DND-41 (cell line): Measurements from ENCODE around the gene CLCN7.

Experiments
- ATAC-seq: fragments of 200-7000 bp; cut with Tn5 transposase; 3 replicates; pipeline ENCODE4 v1.9.1; 2021; ENCODE audit warnings: low read depth; ENCODE audit not compliant: insufficient read depth
- DNase-seq: peaks from one replicate; pipeline ENCODE4 v3.0.0-alpha.2; 2020
- H2AFZ ChIP-seq: 2 replicates; pipeline ENCODE4 v1.6.0; 2012; ENCODE audit warnings: low read depth, low read length
- H3K27ac ChIP-seq: 2 replicates; pipeline ENCODE4 v1.5.1; 2012; ENCODE audit warnings: low read length, inconsistent platforms
- H3K27me3 ChIP-seq: fragments of 200-600 bp; sonication (generic); 2 replicates; pipeline ENCODE4 v1.6.0; 2012; ENCODE audit warnings: low read length, mild to moderate bottlenecking, inconsistent platforms; ENCODE audit not compliant: insufficient read depth, poor library complexity
- H3K36me3 ChIP-seq: 2 replicates; pipeline ENCODE4 v1.5.1; 2012; ENCODE audit warnings: low read length, inconsistent platforms; ENCODE audit not compliant: insufficient read depth
- H3K4me1 ChIP-seq: 2 replicates; pipeline ENCODE4 v1.5.1; 2012; ENCODE audit warnings: mild to moderate bottlenecking, low read length; ENCODE audit not compliant: insufficient read depth
- H3K4me2 ChIP-seq: 2 replicates; pipeline ENCODE4 v1.6.0; 2012; ENCODE audit warnings: mild to moderate bottlenecking, moderate library complexity, low read length, inconsistent platforms; ENCODE audit not compliant: insufficient read depth
- H3K4me3 ChIP-seq, 2 experiments: fragments of 200-600 bp in 1 of 2; shearing (Covaris generic) in 1 of 2; 2 replicates each; pipeline ENCODE4 v1.5.1; 2012 to 2016; ENCODE audit warnings: inconsistent platforms in 2 of 2, low read length in 2 of 2, mild to moderate bottlenecking in 2 of 2, low read depth in 1 of 2, moderate library complexity in 1 of 2
- H3K79me2 ChIP-seq: 2 replicates; pipeline ENCODE4 v1.6.0; 2012; ENCODE audit warnings: low read length, inconsistent platforms; ENCODE audit not compliant: insufficient read depth
- H3K9ac ChIP-seq: 2 replicates; pipeline ENCODE4 v1.6.0; 2012; ENCODE audit warnings: low read depth, mild to moderate bottlenecking, inconsistent platforms, low read length, moderate library complexity
- H3K9me3 ChIP-seq: 2 replicates; pipeline ENCODE4 v1.5.1; 2012; ENCODE audit warnings: low read length, moderate library complexity, mild to moderate bottlenecking, inconsistent platforms; ENCODE audit not compliant: insufficient read depth, severe bottlenecking
- H4K20me1 ChIP-seq: 2 replicates; pipeline ENCODE4 v1.6.0; 2012; ENCODE audit warnings: low read length; ENCODE audit not compliant: insufficient read depth
- EZH2 ChIP-seq: IDR thresholded peaks from 3 replicates; pipeline ENCODE4 v1.6.1; 2012; ENCODE audit warnings: borderline replicate concordance, low read depth, mild to moderate bottlenecking, moderate library complexity, low read length, inconsistent platforms; ENCODE audit not compliant: severe bottlenecking
- TF ChIP-seq, protein P1 (sequence below): IDR thresholded peaks from 2 replicates; pipeline ENCODE4 v1.5.1; 2012; ENCODE audit warnings: borderline replicate concordance, low read length, moderate library complexity, mild to moderate bottlenecking; ENCODE audit not compliant: poor library complexity, severe bottlenecking; ENCODE audit errors: extremely low read depth

CLCN7 gene

GRCh38 chr16:1414532-1415260, 60.1 kb downstream of the CLCN7 start, which contains the start of gene UNKL:
Gene UNKL, minus strand, starts transcription at chr16:1414704. Its CDS starts 13 bp downstream, at chr16:1414691.
- H3K4me1 ChIP-seq, result peaks cover 47% of the 10 kb centered on the region
- peaks cover 28% of the 10 kb centered on the region for H3K36me3 ChIP-seq
- H3K79me2 ChIP-seq, result peaks cover 55% of the 10 kb centered on the region
- peak within 1 kb of the TSS; percentile 80 for H3K4me2 ChIP-seq
- H2AFZ ChIP-seq, result peak within 1 kb of the TSS; percentile 78
- TF ChIP-seq, protein P1, sequence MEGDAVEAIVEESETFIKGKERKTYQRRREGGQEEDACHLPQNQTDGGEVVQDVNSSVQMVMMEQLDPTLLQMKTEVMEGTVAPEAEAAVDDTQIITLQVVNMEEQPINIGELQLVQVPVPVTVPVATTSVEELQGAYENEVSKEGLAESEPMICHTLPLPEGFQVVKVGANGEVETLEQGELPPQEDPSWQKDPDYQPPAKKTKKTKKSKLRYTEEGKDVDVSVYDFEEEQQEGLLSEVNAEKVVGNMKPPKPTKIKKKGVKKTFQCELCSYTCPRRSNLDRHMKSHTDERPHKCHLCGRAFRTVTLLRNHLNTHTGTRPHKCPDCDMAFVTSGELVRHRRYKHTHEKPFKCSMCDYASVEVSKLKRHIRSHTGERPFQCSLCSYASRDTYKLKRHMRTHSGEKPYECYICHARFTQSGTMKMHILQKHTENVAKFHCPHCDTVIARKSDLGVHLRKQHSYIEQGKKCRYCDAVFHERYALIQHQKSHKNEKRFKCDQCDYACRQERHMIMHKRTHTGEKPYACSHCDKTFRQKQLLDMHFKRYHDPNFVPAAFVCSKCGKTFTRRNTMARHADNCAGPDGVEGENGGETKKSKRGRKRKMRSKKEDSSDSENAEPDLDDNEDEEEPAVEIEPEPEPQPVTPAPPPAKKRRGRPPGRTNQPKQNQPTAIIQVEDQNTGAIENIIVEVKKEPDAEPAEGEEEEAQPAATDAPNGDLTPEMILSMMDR, result no peak
- H3K27ac ChIP-seq, result peak within 1 kb of the TSS; percentile 65
- H3K27me3 ChIP-seq, result no peaks in the 10 kb centered on the region
- H4K20me1 ChIP-seq, result peaks cover 9% of the 10 kb centered on the region
- DNase-seq (peak; percentile 83), ATAC-seq (peak; percentile 56)
- peak within 1 kb of the TSS; percentile 84 for H3K9ac ChIP-seq
- H3K9me3 ChIP-seq, result no peaks in the 10 kb centered on the region
- peak within 1 kb of the TSS; percentile 76 to 96 for H3K4me3 ChIP-seq

- Histone ChIP-seq H3K4me3 (peak overlapping the region; percentile 76 to 96), H3K79me2 (peaks cover 50% of the 10 kb centered on the region), H3K9ac (peak overlapping the region; percentile 84), H2AFZ (peak overlapping the region; percentile 78), H3K36me3 (peaks cover 28% of the 10 kb centered on the region), H3K4me2 (peak overlapping the region; percentile 80), H3K9me3 (no peaks in the 10 kb centered on the region), H3K27me3 (no peaks in the 10 kb centered on the region), H3K4me1 (peaks cover 42% of the 10 kb centered on the region), H3K27ac (peak overlapping the region; percentile 65), H4K20me1 (peaks cover 16% of the 10 kb centered on the region)
- DNase-seq (peak; percentile 75), ATAC-seq (peak; percentile 79)
- no peak for TF ChIP-seq EZH2
- TF ChIP-seq, protein P1, result peak; percentile 80
Measured at GRCh38 chr16:1413684-1414531, 60.9 kb downstream of the CLCN7 start.

- ATAC-seq (no peak), DNase-seq (no peak)
- Histone ChIP-seq H3K36me3 (peaks cover 21% of the 10 kb centered on the region), H3K79me2 (peaks cover 47% of the 10 kb centered on the region), H3K4me3 (no peak overlapping the region; a peak in 1 of 4 replicates), H4K20me1 (peaks cover 22% of the 10 kb centered on the region), H2AFZ (no peak overlapping the region), H3K9me3 (no peaks in the 10 kb centered on the region), H3K4me1 (peaks cover 41% of the 10 kb centered on the region), H3K27ac (no peak overlapping the region), H3K9ac (peak overlapping the region; percentile 84; the same call in 1 of the 2 replicates), H3K4me2 (peak overlapping the region; percentile 80; the same call in 1 of the 2 replicates), H3K27me3 (no peaks in the 10 kb centered on the region)
- TF ChIP-seq, protein P1, result no peak
- TF ChIP-seq EZH2, result no peak
Measured at GRCh38 chr16:1412847-1413246, 62.0 kb downstream of the CLCN7 start.
